Measurements from ENCODE around the gene HFM1. TPM values are rescaled to one million over a fixed set of nuclear protein-coding genes. Genes with fewer than 3 reads are reported as not detected.

Gene HFM1
- total RNA-seq, 1 experiment from 2014 or later = 0.39 TPM

- Histone ChIP-seq H3K4me3 (ENCODE audit: low read depth in 2 of 2, low read length in 2 of 2) (no peak overlapping the region), H3K36me3 (ENCODE audit: control insufficient read depth, insufficient read depth, low read length) (no peaks in the 10 kb centered on the region), H3K27ac (ENCODE audit: low read length) (no peak overlapping the region), H3K27me3 (ENCODE audit: control insufficient read depth, insufficient read depth, low read length) (no peaks in the 10 kb centered on the region), H3K9me3 (ENCODE audit: control insufficient read depth, insufficient read depth, low read depth, low read length) (no peaks in the 10 kb centered on the region), H3K4me1 (ENCODE audit: control insufficient read depth, insufficient read depth, low read length) (no peaks in the 10 kb centered on the region)
- ATAC-seq = no peak
- TF ChIP-seq CTCF (IDR thresholded peaks at IDR 0.05) (no peak), REST (IDR thresholded peaks at IDR 0.05; ENCODE audit: insufficient read depth in 1 of 2, low read depth in 2 of 2, low read length in 1 of 2) (no peak), POLR2AphosphoS5 (IDR thresholded peaks at IDR 0.05; ENCODE audit: low read depth, low read length) (no peak), SIN3A (IDR thresholded peaks at IDR 0.05; ENCODE audit: borderline replicate concordance, insufficient read depth, low read depth, low read length) (no peak), TCF7L2 (IDR thresholded peaks at IDR 0.05; ENCODE audit: low read depth, low read length) (no peak)
- no TSS peak for BruUV-seq (replicated peaks)
- ChIA-PET CTCF (no interaction called here), POLR2A (no interaction called here)
- in situ Hi-C loops (cut with HindIII; ENCODE audit: low pct_unique_long_range_greater_than_20kb, low sequenced_read_pairs) = no loop called here
- no peak for DNase-seq (ENCODE audit: low read depth, low spot score)
- intact Hi-C loops (cut with micrococcal nuclease; ENCODE audit: unreplicated experiment) = no loop called here
Measured at GRCh38 chr1:91346824-91347223, 57.8 kb downstream of the HFM1 start.

- BruUV-seq (replicated peaks) = no TSS peak
- intact Hi-C loops (cut with micrococcal nuclease; ENCODE audit: unreplicated experiment) = no loop called here
- Histone ChIP-seq H3K27ac (ENCODE audit: low read length) (no peak overlapping the region), H3K4me3 (ENCODE audit: low read depth in 2 of 2, low read length in 2 of 2) (no peak overlapping the region), H3K36me3 (ENCODE audit: control insufficient read depth, insufficient read depth, low read length) (no peaks in the 10 kb centered on the region), H3K9me3 (ENCODE audit: control insufficient read depth, insufficient read depth, low read depth, low read length) (no peaks in the 10 kb centered on the region), H3K27me3 (ENCODE audit: control insufficient read depth, insufficient read depth, low read length) (no peaks in the 10 kb centered on the region), H3K4me1 (ENCODE audit: control insufficient read depth, insufficient read depth, low read length) (no peaks in the 10 kb centered on the region)
- DNase-seq (ENCODE audit: low read depth, low spot score) (no peak), ATAC-seq (no peak)
- TF ChIP-seq CTCF (IDR thresholded peaks at IDR 0.05) (no peak), POLR2AphosphoS5 (IDR thresholded peaks at IDR 0.05; ENCODE audit: low read depth, low read length) (no peak)
- ChIA-PET CTCF (no interaction called here), POLR2A (no interaction called here)
- in situ Hi-C loops (cut with HindIII; ENCODE audit: low pct_unique_long_range_greater_than_20kb, low sequenced_read_pairs) = no loop called here
Measured at GRCh38 chr1:91345395-91346005, 59.1 kb downstream of the HFM1 start.
